Measurements from ENCODE around the gene CTNND2.

GRCh38 chr5:11174591-11174990 is 729.7 kb downstream of the CTNND2 start:
- TF ChIP-seq JUN (IDR thresholded peaks at IDR 0.05; ENCODE audit: borderline replicate concordance, low read depth, low read length) (no peak), JUN (CRISPR knock-in tag; IDR thresholded peaks at IDR 0.05; ENCODE audit: borderline replicate concordance) (no peak), MAZ (CRISPR knock-in tag; conservative IDR thresholded peaks at IDR 0.05 in 1 of 2, IDR thresholded peaks at IDR 0.05 in 1 of 2) (no peak), ZFP91 (CRISPR knock-in tag; IDR thresholded peaks at IDR 0.05) (no peak), ZNF589 (CRISPR knock-in tag; IDR thresholded peaks at IDR 0.05; ENCODE audit: low read depth) (no peak), ZBTB9 (CRISPR knock-in tag; IDR thresholded peaks at IDR 0.05) (no peak), UBTF (IDR thresholded peaks at IDR 0.05; ENCODE audit: borderline replicate concordance in 1 of 2, low read depth in 2 of 2, low read length in 2 of 2) (no peak), ZNF175 (CRISPR knock-in tag; IDR thresholded peaks at IDR 0.05; ENCODE audit: low read depth) (no peak), SFPQ (IDR thresholded peaks at IDR 0.05; ENCODE audit: low read depth, low read length) (no peak), TAF15 (IDR thresholded peaks at IDR 0.05; ENCODE audit: low read depth, low read length) (no peak), CTCF (IDR thresholded peaks at IDR 0.05 in 2 of 3, conservative IDR thresholded peaks at IDR 0.05 in 1 of 3; ENCODE audit: insufficient read depth in 2 of 3, low read depth in 1 of 3, low read length in 3 of 3) (no peak), HNRNPH1 (optimal IDR thresholded peaks at IDR 0.05; ENCODE audit: low read depth, low read length) (no peak), SREBF2 (CRISPR knock-in tag; IDR thresholded peaks at IDR 0.05) (no peak), CLOCK (CRISPR knock-in tag; IDR thresholded peaks at IDR 0.05; ENCODE audit: borderline replicate concordance) (no peak)
- TF ChIP-seq, protein P1, sequence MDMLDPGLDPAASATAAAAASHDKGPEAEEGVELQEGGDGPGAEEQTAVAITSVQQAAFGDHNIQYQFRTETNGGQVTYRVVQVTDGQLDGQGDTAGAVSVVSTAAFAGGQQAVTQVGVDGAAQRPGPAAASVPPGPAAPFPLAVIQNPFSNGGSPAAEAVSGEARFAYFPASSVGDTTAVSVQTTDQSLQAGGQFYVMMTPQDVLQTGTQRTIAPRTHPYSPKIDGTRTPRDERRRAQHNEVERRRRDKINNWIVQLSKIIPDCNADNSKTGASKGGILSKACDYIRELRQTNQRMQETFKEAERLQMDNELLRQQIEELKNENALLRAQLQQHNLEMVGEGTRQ (CRISPR knock-in tag; IDR thresholded peaks at IDR 0.05), result no peak

All from K562 (cell line).